DMS153 treated with DMSO at 0.1 percent for 48 hours (cell line): ENCODE results near the gene TRDMT1.
"Not testable (repeated sequence)": the region's sequence is repeated elsewhere in the genome, so short reads cannot be mapped to it uniquely, and the experiment has no call there.

Experiments
- DNase-seq: peaks from one replicate; lab custom pipeline; 2025; ENCODE audit not compliant: unreplicated experiment; lab: John Stamatoyannopoulos, UW

Gene TRDMT1

DNA sequence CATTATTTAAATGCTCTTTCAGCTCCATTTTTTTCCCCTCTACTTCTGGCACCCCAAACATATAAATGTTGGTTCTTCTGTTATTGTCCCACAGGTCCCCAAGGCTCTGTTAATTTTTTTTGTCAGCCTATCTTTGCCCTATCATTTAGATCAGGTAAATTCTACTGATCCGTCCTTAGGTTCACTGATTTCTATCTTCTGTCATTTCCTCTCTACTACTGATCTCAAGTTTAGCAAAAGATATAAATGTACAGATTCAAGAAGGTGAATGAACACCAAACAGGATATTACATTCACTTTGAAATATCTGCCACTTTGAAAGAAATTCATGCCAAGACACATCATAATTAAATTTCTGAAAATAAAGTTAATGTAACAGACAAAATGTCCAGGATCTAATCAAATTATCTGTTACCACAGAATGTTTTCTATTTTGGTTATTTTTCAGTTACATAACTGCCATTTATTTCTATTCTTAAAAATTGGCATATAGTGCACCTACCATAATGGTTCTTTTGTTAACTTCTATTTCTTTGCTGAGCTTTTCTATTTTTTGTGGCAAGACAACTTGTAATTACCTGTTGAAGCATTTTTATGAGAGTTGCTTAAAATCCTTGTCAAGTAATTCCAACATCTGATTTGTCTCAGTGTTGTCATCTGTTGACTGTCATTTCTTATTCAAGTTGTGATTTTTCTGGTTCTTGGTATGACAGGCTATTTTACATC lies 59.8 kb downstream of the TRDMT1 start:
- DNase-seq: no peak

DNA sequence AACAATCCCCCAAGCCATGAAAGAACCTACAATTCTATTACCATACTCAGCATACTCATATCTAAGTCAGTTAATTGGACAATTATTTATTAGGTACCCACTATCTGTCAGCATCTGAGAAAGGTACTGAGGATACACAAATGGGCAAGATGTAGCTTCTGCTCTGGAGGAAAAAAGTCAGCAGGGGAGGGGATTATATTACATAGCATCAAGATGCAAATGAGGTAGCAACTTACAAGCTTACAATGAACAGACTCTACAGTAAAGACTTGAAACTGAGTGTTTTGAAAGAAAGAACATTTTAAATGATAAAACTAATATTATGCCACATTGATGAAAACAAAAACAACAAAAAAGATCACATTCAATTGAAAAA lies 61.1 kb downstream of the TRDMT1 start:
- DNase-seq: no peak

DNA sequence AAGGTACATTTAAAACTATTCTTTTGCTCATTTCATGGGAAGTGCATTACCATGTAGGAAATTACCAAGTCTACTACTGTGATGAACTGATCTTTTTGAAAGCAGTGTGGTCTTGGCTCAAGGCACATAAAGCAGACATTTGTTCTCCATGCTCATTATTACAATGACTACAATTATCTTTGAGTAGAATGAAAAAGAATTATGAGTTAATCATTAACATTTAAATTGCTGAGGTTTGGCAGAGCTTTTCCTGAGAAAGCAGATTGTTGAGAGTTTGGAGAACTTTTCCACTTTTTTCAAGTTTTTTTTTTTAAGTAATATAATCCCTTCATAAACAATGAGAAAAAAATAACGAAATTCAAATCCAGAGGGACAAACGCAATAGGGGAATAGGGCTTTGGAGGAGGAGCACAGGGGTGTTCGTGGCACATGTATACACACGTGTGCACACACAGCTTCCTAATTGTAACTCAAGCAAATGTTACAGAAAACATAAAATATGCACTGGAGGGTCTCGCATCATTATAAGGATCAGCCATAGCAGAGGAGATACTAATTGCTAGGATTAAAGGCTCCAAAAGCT lies 62.9 kb downstream of the TRDMT1 start:
- no peak for DNase-seq

DNA sequence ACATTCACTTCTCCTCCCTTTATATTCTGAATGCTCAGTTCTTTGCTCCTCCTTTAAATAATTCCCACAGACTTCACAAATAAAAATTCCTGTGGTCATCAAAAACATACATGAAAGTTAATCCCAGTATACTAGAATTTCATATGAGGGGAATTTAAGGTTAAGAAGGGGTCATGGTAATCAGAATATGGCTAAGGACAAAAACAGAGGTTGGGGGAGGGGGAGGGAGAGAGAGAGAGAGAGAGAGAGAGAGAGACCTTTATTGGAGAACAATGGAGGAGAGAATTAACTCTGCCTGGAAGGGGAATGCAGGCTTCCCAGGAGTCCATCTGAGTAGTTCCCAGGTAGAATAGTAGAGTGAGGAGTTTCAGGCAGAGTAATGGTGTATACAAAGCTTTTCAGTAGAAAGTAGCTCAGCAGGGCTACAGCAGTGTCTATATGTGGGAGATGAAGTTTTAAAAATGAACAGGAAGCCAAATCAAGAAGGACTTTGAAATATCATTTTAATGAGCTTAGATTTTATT lies 66.7 kb downstream of the TRDMT1 start:
- no peak for DNase-seq

DNA sequence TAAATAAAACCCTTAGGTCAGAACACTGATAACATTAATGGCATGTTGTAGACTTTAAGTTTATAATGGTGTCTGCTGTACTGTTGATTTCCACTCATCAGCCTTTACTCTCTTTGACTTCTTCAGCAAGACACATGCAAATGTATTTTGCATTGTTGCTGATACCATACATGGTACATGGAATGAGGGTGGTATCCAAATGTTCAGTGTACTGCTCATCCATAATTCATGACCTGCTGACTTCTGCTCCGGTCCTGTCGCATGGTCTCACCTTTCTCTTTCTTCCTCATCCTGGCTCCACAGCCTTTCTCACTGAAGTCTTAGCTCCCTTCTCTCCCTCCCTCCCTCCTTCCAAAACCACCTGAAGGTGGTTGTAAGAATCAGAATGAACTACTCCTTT lies 67.2 kb downstream of the TRDMT1 start:
- no peak for DNase-seq

DNA sequence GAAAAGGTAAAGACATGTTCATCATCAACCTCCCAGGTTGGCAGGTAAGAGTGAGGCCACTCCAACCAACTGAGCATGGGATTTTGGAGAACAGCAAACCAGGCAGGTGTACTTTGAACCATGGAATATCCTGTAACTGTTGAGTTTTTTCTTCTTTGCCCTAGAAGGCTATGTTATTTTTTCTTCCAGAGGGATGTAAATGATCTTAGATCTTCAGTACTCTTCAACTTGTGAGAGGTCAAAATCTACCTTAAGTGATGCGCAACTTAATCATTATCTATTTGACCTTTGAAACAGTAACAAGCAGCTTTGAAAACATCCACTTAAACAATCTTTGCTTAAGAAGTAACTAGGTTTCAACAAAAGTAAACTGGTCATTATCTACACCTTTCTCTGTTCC lies 71.7 kb downstream of the TRDMT1 start, which contains the start of gene CUBN:
Gene CUBN, minus strand, starts transcription at position 71 of the 400 bp plus-strand sequence. Its CDS starts 46 bp downstream, at position 25.
- no peak for DNase-seq

DNA sequence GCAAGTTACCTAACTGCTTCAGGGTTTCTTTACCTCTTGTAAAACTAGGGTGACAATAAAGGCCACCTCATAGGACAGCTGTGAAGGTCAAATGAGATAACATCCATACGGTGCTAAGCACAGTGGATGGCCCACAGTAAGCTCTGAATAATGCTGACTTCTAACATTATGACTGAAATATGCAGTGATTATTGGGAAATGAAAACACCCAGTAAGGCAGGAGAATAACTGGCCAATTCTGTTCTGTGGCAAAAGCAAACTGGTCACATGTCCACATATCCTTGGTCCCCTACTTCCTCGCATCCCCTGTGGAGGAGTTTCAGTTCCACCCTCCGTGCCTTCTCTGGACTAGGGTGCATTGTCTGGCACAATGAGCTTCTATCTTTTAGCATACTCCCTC lies 73.2 kb downstream of the TRDMT1 start:
- no peak for DNase-seq

DNA sequence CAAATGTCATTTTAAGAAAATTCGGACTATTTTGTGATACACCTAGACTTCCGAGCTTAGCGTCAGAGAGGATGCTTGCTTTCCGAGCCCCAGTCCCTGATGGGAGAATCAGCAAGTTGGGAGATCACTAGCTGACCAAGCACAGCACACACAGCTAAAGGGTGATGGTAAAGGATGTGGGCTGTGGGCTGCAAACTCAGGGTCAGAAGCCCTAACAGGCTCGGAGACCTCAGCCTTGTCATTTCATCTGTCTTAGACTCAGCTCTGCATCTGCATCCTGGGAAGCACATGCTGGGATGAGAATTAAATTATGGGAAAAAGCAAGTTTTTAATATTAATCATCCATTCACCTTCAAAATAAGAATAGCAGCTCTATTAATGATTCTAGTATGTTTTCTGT lies 75.1 kb downstream of the TRDMT1 start:
- DNase-seq: no peak

DNA sequence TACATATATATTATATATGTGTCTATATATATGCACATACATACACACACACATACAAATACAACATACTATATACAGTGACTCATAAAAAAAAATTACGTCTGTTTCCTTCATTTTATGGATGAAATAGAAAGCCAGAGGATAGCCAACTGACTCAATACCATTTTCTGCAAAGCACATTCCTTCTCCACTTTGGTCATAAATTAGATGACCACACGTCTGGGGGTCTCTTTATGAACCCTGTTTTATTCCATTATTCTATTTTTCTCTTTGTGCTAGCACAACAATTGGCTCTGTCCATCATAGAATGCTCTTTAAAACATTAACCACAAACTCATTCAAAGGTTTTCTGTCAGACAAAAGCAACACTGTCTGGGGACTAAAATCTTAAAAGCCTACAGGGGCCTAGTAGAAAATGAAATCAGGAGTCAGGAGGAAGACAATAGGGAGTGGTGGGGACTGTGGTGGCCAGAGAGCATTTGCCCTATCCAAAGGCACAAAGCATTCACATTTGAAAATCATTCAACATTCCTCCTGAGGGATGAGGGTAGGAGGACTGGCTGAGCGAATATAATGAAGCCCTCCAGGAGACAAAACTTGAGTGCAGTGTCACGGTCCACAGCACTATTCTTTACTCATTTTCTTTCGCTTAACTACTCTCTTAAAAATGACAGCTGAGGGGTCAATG lies 76.1 kb downstream of the TRDMT1 start:
- DNase-seq: no peak

DNA sequence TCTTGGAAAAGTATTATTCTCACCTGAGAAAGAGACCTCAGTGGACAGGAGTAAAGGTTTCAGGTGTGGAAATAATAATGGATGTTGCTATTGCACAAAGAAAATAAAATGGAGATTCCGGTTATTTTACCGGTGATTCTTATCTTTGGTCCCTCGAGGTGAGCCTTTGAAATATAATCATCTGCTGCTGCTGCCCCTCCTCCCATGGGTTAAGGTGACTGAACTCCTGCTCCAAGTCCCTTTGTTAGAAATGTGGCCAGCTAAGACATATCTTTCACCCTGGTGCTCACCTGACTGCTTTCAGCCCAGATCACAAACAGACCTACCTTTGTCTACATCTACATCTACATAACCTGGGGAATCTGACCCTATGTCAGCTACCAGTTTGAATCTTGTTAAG lies 77.5 kb downstream of the TRDMT1 start:
- DNase-seq: no peak

DNA sequence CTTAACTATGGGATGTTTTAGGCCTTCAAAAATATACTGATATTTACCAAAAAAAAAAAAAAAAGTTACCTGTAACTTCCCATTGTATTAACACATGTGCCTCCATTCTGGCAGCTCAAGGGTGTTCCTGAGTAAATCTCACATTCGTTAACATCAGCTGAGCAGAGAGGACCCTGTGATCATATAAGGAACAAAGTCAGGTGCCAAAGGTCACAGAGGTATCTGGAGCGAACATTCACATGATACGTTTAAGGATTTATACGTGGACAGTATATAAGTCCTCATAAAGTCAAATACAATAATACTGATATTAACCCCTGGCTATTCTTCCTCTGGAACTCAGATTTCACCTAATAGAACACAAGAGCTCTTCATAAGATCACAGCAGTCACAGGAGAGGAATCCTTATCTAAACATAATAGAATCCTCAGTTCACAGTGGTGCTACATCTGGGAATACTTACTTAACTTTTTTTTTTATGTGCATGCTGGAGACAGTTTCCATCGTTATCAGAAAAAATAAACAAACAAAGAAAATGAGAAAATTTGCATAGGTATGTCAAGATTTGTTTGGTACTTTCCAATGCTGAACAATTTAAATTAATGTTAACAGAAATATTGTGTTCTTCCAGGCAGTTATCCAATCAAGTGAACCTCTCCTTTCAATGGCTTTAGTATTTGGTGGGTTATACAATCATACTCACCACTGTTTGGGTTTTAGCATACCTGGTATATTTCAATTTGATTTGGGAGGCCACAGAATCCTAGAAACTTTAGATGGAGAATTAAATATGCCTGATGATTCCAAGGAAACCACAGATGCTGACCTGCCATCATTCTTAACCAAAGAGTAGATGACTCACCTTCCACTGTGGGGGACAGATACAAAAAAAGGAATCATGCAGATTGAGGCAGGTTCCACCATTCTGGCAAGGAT lies 78.5 kb downstream of the TRDMT1 start:
- DNase-seq: no peak

DNA sequence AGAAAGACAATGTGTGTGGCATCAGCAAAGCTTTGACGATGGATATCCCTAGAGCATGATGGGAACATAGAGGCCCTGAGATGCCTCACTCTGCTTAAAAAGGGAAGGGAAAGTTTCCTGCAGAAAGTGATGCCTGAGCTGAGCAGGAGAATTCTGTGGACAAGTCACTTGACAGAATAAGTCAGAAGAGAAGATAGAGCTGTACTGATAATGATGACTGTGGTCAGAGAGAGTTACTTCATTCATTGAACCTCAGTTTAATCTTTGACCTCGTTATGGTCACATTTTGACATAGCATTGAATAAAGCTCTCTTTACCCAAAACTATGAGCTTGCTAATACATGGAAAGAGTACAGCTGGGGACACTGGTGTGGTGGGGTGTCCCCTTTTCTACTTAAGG lies 79.4 kb downstream of the TRDMT1 start:
- no peak for DNase-seq

DNA sequence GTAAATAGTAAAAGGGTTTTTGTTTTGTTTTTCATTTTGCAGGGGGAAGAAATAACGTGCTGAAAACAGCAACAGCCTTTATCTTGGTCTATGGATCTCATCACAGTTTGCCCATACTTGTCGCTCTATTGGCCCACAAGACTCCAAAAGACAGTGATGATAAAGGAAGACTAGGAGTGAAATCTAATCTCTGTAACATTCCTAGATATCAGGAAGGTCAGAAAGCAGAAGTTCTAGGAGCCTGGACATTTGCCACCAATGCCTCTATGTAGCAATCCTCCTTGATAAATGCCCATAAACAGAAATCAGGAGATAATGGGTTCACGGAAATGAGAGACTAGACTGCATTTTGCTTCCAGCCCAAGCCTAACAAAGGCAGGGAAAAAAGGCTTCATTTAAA lies 80.8 kb downstream of the TRDMT1 start:
- DNase-seq: no peak

DNA sequence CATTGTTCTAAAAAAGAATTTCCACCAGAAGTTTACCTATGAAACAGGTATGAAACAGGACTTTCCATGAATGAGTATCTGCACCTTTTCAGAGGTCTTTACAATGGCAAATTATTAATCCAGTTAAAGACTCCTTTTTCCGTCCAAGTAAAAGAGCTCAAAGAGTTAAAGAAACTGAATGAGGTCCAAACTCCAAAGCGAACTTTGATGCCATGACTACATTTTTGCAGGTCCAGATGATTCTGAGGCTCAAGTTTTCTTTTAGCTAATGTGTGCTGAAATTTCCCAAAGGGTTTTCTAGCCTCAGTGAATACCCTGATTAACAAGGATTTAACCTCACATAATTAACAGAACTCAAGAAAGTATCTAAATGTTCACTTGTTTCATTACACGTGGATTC lies 81.6 kb downstream of the TRDMT1 start:
- DNase-seq: no peak

DNA sequence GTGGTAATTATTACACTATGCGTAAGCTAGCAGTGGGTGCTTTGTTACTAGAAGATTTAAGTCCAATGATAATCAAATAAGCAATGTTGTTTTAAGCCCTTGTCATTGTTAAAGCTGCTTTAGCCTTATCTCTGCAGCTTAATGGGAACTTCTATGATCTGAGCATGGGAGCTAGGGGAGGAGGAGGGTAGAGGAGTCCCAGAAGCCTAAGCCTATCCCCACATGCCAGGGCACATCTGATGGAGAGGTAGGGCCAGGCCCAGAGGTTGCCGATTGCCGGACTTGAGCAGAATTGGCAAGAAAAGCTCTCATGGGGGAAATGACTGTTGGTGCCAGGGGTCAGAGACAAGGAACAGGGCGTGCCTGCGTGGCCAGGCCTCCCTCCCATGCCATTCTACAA lies 85.3 kb downstream of the TRDMT1 start:
- no peak for DNase-seq

DNA sequence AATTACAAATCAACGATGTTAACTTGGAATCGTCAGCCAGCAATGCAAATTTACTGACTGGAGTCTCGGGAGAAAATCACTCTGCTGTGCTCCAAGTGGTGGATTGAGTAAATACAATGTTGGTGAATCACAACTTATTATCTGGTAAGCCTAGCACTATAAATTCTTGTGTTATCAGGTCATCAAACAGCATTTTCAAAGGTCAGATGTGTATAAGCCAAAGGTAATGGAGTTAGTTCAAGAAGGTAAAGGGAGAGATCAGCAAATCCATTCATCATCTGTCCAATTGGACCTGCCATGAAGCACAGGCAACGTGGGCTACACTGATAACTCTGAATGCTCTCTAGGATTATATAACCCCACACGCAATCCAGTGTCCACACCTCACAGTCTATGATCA lies 85.8 kb downstream of the TRDMT1 start:
- no peak for DNase-seq

DNA sequence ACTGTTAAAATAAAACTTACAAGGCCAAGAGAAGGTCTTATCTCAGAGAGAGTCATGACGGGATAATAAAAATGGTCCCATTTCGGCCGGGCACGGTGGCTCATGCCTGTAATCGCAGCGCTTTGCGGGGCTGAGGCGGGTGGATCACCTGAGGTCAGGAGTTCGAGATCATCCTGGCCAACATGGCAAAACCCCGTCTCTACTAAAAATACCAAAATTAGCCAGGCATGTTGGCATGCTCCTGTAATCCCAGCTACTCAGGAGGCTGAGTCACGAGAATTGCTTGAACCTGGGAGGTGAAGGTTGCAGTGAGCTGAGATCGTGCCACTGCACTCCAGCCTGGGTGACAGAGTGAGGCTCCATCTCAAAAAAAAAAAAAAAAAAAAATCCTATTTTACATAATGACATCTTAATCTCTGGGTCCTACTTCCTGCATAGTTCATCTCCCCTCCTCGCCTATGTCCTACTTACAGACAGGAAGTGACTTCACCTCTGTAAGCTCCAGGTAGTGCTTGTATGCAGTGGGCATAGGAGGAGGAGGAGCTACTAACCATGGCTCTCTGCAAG lies 86.5 kb downstream of the TRDMT1 start:
- not testable (repeated sequence) for DNase-seq

DNA sequence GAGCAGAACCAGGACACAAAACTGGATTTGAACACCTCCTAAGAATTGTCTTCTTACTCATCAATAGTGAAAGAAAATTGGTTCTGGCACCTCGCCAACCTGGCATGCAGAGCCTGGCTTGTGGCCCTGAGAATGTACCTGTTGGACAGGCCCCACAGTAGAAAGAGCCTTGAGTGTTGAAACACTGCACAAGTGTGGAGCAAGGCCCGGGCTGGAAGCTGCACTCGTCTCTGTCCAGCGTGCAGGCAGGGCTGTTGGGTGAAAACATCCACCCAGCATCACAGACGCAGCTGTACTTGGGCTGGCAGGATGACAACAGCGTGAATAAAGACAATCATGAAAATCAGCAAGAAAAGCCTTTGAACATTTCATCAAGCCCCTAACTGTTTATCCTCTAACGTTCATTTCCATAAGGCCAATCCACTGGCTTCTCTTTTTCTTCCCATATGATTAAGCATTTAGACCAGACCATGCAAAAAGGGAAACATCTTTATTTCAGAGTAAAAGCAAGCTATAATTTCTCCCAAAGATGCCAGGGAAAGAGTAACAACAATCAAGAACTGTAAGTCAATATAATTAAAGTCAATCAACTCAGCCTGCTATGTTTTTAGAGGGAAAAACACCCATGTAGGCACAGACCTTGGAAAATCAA lies 87.5 kb downstream of the TRDMT1 start:
- no peak for DNase-seq

DNA sequence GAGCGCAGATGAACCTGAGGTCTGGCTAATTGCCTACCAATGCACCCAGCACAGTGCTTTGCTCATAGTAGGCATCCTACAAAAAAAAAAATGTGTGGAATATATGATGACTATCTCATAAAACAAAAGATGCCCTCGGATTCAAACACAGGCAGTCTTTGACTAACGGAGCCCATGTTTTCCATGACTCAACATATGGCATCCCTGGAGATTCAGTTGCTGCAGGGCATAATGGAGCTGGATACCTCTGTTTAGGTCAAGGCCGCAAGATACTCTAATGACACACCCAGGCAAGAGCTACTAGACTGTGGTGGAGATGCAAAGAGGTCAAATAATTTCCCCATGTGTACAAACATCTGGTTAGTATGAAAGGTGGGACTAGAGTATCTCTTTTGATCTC lies 88.1 kb downstream of the TRDMT1 start:
- no peak for DNase-seq

DNA sequence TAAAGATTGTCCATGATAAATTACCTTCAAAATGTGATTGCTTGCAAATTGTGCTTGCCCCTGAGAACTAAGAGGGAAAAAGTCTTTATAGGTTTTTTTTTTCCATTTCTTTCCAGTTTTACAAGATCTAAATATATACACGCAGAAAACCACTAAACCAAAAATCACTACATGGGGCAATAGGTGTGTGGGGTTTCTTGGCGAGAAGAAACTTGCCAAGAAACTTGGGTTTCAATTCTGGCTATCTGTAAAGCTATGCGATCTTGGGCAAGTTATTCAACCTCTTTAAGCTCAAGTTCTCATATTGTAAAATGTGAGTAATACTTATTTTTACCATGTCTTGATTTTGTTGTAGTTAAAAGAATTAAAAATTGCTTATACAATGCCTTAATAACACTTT lies 88.9 kb downstream of the TRDMT1 start:
- no peak for DNase-seq
